Hepatocyte (in vitro differentiated cells): ENCODE results near the gene ADAMTS20.

Experiments used
- CTCF ChIP-seq: fragments of 200-600 bp; sonication (generic); IDR thresholded peaks from 2 replicates; pipeline ENCODE4 v1.5.1; 2016; ENCODE audit warnings: antibody characterized with exemption, mild to moderate bottlenecking; ENCODE audit not compliant: poor library complexity
- EZH2 ChIP-seq: fragments of 200-600 bp; sonication (generic); IDR thresholded peaks from 2 replicates; pipeline ENCODE4 v1.6.1; 2016; ENCODE audit warnings: antibody characterized with exemption, mild to moderate bottlenecking, borderline replicate concordance
- EZH2phosphoT487 ChIP-seq: fragments of 200-600 bp; sonication (generic); IDR thresholded peaks from one replicate; pipeline ENCODE4 v1.6.1; 2018; ENCODE audit warnings: antibody characterized with exemption, mild to moderate bottlenecking, low read depth, moderate library complexity; ENCODE audit not compliant: unreplicated experiment, severe bottlenecking

- TF ChIP-seq EZH2 (no peak), CTCF (no peak), EZH2phosphoT487 (no peak)
These were observed 4.1 kb upstream of the ADAMTS20 start for GRCh38 chr12:43556057-43556456.
